OCI-LY3 (cell line): Measurements from ENCODE around the gene SPECC1.
A peak's percentile ranks its signal among the peaks of the same experiment; 100 is the strongest.
"Not testable (repeated sequence)": the region's sequence is repeated elsewhere in the genome, so short reads cannot be mapped to it uniquely, and the experiment has no call there.

Experiments
- H2AFZ ChIP-seq: fragments of 200-600, 300-600 bp; shearing (Covaris generic); 2 replicates; pipeline ENCODE4 v1.6.0; 2014; ENCODE audit warnings: antibody characterized with exemption, low read depth, low read length
- H3K27ac ChIP-seq: fragments of 200-600, 300-600 bp; sonication (generic); 2 replicates; pipeline ENCODE4 v1.5.1; 2014; ENCODE audit warnings: mild to moderate bottlenecking, low read length, moderate library complexity, mixed read lengths
- H3K27me3 ChIP-seq: fragments of 200-600, 300-600 bp; sonication (generic); 2 replicates; pipeline ENCODE4 v1.6.1; 2014; ENCODE audit warnings: low read depth, low read length, mixed read lengths
- H3K36me3 ChIP-seq: fragments of 200-600, 300-600 bp; sonication (generic); replicated peaks from 2 replicates; pipeline ENCODE3; 2014; ENCODE audit warnings: low read depth, low read length, mixed read lengths
- H3K4me1 ChIP-seq: fragments of 300-600, 200-600 bp; sonication (generic); 2 replicates; pipeline ENCODE4 v1.6.1; 2014; ENCODE audit warnings: low read length, mixed read lengths
- H3K4me2 ChIP-seq: fragments of 200-600, 300-600 bp; sonication (generic); 2 replicates; pipeline ENCODE4 v1.6.1; 2014; ENCODE audit warnings: low read length, mixed read lengths
- H3K4me3 ChIP-seq: fragments of 300-600, 200-600 bp; sonication (generic); 2 replicates; pipeline ENCODE4 v1.5.1; 2014; ENCODE audit warnings: antibody characterized with exemption, mild to moderate bottlenecking, low read length, moderate library complexity
- H3K79me2 ChIP-seq: fragments of 300-600, 200-600 bp; shearing (Covaris generic); 2 replicates; pipeline ENCODE4 v1.6.1; 2014; ENCODE audit warnings: mild to moderate bottlenecking, low read length, mixed read lengths
- H3K9ac ChIP-seq: fragments of 300-600, 200-600 bp; shearing (Covaris generic); 2 replicates; pipeline ENCODE4 v1.6.0; 2014; ENCODE audit warnings: mild to moderate bottlenecking, low read length, moderate library complexity
- H3K9me3 ChIP-seq: fragments of 200-600, 300-600 bp; shearing (Covaris generic); 2 replicates; pipeline ENCODE4 v1.6.1; 2014; ENCODE audit warnings: low read length, mixed read lengths; ENCODE audit not compliant: insufficient read depth
- H4K20me1 ChIP-seq: fragments of 200-600, 300-600 bp; sonication (generic); 2 replicates; pipeline ENCODE4 v1.6.1; 2016; ENCODE audit warnings: low read length, mixed read lengths; ENCODE audit not compliant: insufficient read depth
- EZH2phosphoT487 ChIP-seq: fragments of 200-600 bp; shearing (Covaris generic); IDR thresholded peaks from 2 replicates; pipeline ENCODE4 v1.6.1; 2018; ENCODE audit warnings: antibody characterized with exemption, mixed run types, low read depth
- TF ChIP-seq, protein P1 (sequence below): fragments of 200-600, 300-600 bp; sonication (generic); IDR thresholded peaks from 2 replicates; pipeline ENCODE4 v1.5.1; 2014; ENCODE audit warnings: antibody characterized with exemption, low read length, low read depth

Gene SPECC1

DNA sequence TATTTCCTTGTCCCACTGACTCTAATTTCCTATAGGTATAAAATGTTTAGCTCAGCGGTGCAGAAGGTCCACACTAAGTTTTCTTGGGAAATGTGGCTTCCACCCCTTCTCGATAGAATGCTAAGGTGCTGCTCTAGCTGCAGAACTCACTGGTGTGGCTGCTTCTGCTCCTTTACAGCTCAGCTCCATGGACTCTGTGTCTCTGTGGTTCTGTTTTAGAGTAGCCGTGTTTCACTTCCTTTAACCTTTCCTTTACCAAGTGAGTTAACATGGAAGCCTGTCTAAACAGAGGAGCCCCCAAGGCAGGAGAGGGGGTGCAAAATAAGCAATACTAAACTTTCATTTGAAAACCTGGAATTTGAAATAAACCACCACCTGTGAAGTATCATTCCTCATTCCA is 65.3 kb downstream of the SPECC1 start:
- Histone ChIP-seq H2AFZ (no peak overlapping the region), H3K9ac (no peak overlapping the region), H3K79me2 (no peaks in the 10 kb centered on the region), H4K20me1 (no peaks in the 10 kb centered on the region), H3K4me2 (peak overlapping the region; percentile 56), H3K36me3 (no peaks in the 10 kb centered on the region), H3K4me3 (no peak overlapping the region), H3K27ac (no peak overlapping the region), H3K27me3 (no peaks in the 10 kb centered on the region), H3K4me1 (peaks cover 29% of the 10 kb centered on the region), H3K9me3 (no peaks in the 10 kb centered on the region)
- TF ChIP-seq EZH2phosphoT487: no peak
- TF ChIP-seq, protein P1, sequence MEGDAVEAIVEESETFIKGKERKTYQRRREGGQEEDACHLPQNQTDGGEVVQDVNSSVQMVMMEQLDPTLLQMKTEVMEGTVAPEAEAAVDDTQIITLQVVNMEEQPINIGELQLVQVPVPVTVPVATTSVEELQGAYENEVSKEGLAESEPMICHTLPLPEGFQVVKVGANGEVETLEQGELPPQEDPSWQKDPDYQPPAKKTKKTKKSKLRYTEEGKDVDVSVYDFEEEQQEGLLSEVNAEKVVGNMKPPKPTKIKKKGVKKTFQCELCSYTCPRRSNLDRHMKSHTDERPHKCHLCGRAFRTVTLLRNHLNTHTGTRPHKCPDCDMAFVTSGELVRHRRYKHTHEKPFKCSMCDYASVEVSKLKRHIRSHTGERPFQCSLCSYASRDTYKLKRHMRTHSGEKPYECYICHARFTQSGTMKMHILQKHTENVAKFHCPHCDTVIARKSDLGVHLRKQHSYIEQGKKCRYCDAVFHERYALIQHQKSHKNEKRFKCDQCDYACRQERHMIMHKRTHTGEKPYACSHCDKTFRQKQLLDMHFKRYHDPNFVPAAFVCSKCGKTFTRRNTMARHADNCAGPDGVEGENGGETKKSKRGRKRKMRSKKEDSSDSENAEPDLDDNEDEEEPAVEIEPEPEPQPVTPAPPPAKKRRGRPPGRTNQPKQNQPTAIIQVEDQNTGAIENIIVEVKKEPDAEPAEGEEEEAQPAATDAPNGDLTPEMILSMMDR: no peak

DNA sequence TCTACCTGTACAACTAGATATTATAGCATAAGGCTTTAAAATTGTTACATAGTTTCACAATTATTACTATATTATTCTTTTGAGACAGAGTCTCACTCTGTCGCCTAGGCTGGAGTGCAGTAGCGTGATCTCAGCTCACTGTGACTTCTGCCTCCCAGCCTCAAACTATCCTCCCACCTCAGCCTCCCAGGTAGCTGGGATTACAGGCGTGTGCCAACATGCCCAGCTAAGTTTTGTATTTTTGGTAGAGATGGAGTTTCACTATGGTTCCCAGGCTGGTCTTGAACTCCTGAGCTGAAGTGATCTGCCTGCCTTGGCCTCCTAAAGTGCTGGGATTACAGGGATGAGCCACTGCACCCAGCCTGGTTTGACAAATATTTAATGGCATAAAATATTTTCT is 67.0 kb downstream of the SPECC1 start:
- peaks cover 29% of the 10 kb centered on the region for H3K4me1 ChIP-seq
- H3K36me3 ChIP-seq, H3K27me3 ChIP-seq, H3K4me3 ChIP-seq, H3K79me2 ChIP-seq, H3K9me3 ChIP-seq, H3K9ac ChIP-seq, H2AFZ ChIP-seq, H3K4me2 ChIP-seq, H3K27ac ChIP-seq, H4K20me1 ChIP-seq: not testable (repeated sequence)

DNA sequence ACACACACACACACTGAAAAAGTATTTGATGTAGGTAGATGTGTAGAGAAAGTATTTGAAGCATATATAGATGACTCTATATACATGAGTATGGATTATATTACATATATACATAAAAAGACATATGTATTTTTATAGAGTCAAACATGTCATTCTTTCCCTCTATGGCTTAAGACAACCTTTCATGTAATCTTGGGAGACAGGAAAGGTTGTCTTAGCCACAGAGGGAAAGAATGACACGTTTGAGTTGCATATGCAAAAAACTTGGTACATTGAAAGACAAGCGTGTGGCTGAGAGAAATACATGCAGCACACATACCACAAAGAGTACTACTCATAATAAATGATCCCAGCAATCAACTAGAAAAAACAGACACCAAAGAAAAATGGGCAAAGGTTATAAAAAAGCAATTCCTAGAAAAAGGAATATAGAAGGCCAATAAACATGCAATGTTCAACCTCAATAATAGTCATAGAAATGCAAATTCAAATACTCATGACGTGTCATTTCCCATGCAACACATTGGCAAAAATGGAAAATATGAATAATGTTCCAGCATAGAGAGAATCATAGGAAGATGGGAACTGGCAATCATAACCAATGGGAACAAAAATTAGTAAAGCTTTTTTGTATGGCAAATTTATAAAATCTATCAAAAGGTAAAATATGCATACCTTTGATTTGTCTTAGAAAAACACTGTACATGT is 69.0 kb downstream of the SPECC1 start:
- Histone ChIP-seq H3K27ac (no peak overlapping the region), H2AFZ (no peak overlapping the region), H3K36me3 (no peaks in the 10 kb centered on the region), H3K79me2 (no peaks in the 10 kb centered on the region), H3K4me3 (no peak overlapping the region), H3K9me3 (no peaks in the 10 kb centered on the region), H4K20me1 (no peaks in the 10 kb centered on the region), H3K4me1 (peaks cover 17% of the 10 kb centered on the region), H3K4me2 (no peak overlapping the region), H3K9ac (no peak overlapping the region), H3K27me3 (no peaks in the 10 kb centered on the region)
- TF ChIP-seq, protein P1: no peak
- TF ChIP-seq EZH2phosphoT487: no peak

DNA sequence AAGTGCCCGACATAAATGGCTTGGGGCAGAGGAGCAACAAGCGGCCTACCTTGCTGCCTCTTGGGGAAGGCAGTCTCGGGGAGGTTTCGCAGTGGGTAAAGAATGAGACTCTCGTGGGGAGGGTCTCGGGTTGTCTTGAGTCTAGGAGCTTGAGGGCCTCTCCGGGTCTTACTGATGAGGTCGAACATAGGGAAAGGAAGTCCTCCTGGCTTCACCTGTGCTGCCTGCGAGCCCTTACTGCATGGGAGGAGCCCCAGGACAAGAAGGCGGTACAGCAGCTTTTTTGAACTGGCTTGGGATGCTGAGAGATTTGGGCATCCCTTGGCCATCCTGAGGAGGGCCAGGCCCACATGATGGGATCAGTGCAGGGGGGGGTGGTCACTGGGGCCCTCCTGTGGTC is 71.4 kb downstream of the SPECC1 start:
- Histone ChIP-seq H3K9me3 (no peaks in the 10 kb centered on the region), H3K79me2 (no peaks in the 10 kb centered on the region), H2AFZ (no peak overlapping the region), H3K27ac (no peak overlapping the region), H3K27me3 (no peaks in the 10 kb centered on the region), H4K20me1 (no peaks in the 10 kb centered on the region), H3K4me3 (no peak overlapping the region), H3K36me3 (no peaks in the 10 kb centered on the region), H3K4me2 (no peak overlapping the region), H3K9ac (no peak overlapping the region), H3K4me1 (no peaks in the 10 kb centered on the region)
- TF ChIP-seq, protein P1: no peak
- TF ChIP-seq EZH2phosphoT487: no peak
